DND-41 (cell line): ENCODE measurements around the gene OR6A2.

Experiments
- ATAC-seq: fragments of 200-7000 bp; cut with Tn5 transposase; 3 replicates; pipeline ENCODE4 v1.9.1; 2021; ENCODE audit warnings: low read depth; ENCODE audit not compliant: insufficient read depth
- DNase-seq: peaks from one replicate; pipeline ENCODE4 v3.0.0-alpha.2; 2020
- H2AFZ ChIP-seq: 2 replicates; pipeline ENCODE4 v1.6.0; 2012; ENCODE audit warnings: low read depth, low read length
- H3K27ac ChIP-seq: 2 replicates; pipeline ENCODE4 v1.5.1; 2012; ENCODE audit warnings: low read length, inconsistent platforms
- H3K27me3 ChIP-seq: fragments of 200-600 bp; sonication (generic); 2 replicates; pipeline ENCODE4 v1.6.0; 2012; ENCODE audit warnings: low read length, mild to moderate bottlenecking, inconsistent platforms; ENCODE audit not compliant: insufficient read depth, poor library complexity
- H3K36me3 ChIP-seq: 2 replicates; pipeline ENCODE4 v1.5.1; 2012; ENCODE audit warnings: low read length, inconsistent platforms; ENCODE audit not compliant: insufficient read depth
- H3K4me1 ChIP-seq: 2 replicates; pipeline ENCODE4 v1.5.1; 2012; ENCODE audit warnings: mild to moderate bottlenecking, low read length; ENCODE audit not compliant: insufficient read depth
- H3K4me2 ChIP-seq: 2 replicates; pipeline ENCODE4 v1.6.0; 2012; ENCODE audit warnings: mild to moderate bottlenecking, moderate library complexity, low read length, inconsistent platforms; ENCODE audit not compliant: insufficient read depth
- H3K4me3 ChIP-seq, 2 experiments: fragments of 200-600 bp in 1 of 2; shearing (Covaris generic) in 1 of 2; 2 replicates each; pipeline ENCODE4 v1.5.1; 2012 to 2016; ENCODE audit warnings: inconsistent platforms in 2 of 2, low read length in 2 of 2, mild to moderate bottlenecking in 2 of 2, low read depth in 1 of 2, moderate library complexity in 1 of 2
- H3K79me2 ChIP-seq: 2 replicates; pipeline ENCODE4 v1.6.0; 2012; ENCODE audit warnings: low read length, inconsistent platforms; ENCODE audit not compliant: insufficient read depth
- H3K9ac ChIP-seq: 2 replicates; pipeline ENCODE4 v1.6.0; 2012; ENCODE audit warnings: low read depth, mild to moderate bottlenecking, inconsistent platforms, low read length, moderate library complexity
- H3K9me3 ChIP-seq: 2 replicates; pipeline ENCODE4 v1.5.1; 2012; ENCODE audit warnings: low read length, moderate library complexity, mild to moderate bottlenecking, inconsistent platforms; ENCODE audit not compliant: insufficient read depth, severe bottlenecking
- H4K20me1 ChIP-seq: 2 replicates; pipeline ENCODE4 v1.6.0; 2012; ENCODE audit warnings: low read length; ENCODE audit not compliant: insufficient read depth
- EZH2 ChIP-seq: IDR thresholded peaks from 3 replicates; pipeline ENCODE4 v1.6.1; 2012; ENCODE audit warnings: borderline replicate concordance, low read depth, mild to moderate bottlenecking, moderate library complexity, low read length, inconsistent platforms; ENCODE audit not compliant: severe bottlenecking
- TF ChIP-seq, protein P1 (sequence below): IDR thresholded peaks from 2 replicates; pipeline ENCODE4 v1.5.1; 2012; ENCODE audit warnings: borderline replicate concordance, low read length, moderate library complexity, mild to moderate bottlenecking; ENCODE audit not compliant: poor library complexity, severe bottlenecking; ENCODE audit errors: extremely low read depth

Gene OR6A2

DNA sequence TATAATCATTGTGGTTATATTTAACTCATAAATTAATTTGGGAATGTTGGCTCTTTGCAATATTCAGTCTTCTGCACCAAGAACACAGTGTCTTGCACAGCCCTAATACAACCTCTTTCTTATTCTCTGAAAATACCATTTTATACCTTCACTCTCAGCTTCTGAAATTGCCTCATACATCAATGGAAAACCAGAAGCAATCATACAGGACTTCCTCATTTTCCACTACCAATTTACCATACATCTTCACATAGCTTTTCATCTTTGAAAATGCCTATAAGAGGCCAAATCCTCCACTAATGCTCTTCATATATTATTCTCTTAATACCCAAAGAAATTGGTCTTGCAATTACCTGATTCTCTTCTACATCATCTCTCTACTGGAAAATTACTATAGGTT, 21.0 kb downstream of the OR6A2 start:
- Histone ChIP-seq H3K9me3 (no peaks in the 10 kb centered on the region), H4K20me1 (no peaks in the 10 kb centered on the region), H3K36me3 (no peaks in the 10 kb centered on the region), H3K9ac (no peak overlapping the region), H3K4me2 (no peak overlapping the region), H3K27ac (no peak overlapping the region), H3K4me1 (no peaks in the 10 kb centered on the region), H3K4me3 (no peak overlapping the region), H2AFZ (no peak overlapping the region), H3K79me2 (no peaks in the 10 kb centered on the region), H3K27me3 (no peaks in the 10 kb centered on the region)
- TF ChIP-seq EZH2 = no peak
- TF ChIP-seq, protein P1, sequence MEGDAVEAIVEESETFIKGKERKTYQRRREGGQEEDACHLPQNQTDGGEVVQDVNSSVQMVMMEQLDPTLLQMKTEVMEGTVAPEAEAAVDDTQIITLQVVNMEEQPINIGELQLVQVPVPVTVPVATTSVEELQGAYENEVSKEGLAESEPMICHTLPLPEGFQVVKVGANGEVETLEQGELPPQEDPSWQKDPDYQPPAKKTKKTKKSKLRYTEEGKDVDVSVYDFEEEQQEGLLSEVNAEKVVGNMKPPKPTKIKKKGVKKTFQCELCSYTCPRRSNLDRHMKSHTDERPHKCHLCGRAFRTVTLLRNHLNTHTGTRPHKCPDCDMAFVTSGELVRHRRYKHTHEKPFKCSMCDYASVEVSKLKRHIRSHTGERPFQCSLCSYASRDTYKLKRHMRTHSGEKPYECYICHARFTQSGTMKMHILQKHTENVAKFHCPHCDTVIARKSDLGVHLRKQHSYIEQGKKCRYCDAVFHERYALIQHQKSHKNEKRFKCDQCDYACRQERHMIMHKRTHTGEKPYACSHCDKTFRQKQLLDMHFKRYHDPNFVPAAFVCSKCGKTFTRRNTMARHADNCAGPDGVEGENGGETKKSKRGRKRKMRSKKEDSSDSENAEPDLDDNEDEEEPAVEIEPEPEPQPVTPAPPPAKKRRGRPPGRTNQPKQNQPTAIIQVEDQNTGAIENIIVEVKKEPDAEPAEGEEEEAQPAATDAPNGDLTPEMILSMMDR = no peak
- ATAC-seq (no peak), DNase-seq (no peak)

- no peak for TF ChIP-seq EZH2
- TF ChIP-seq, protein P1 = no peak
- H3K9me3 ChIP-seq = no peaks in the 10 kb centered on the region
- H3K4me2 ChIP-seq = no peak within 1 kb of the TSS
- H3K27me3 ChIP-seq = no peaks in the 10 kb centered on the region
- DNase-seq (no peak), ATAC-seq (no peak)
- H3K27ac ChIP-seq = no peak within 1 kb of the TSS
- no peaks in the 10 kb centered on the region for H3K79me2 ChIP-seq
- no peak within 1 kb of the TSS for H2AFZ ChIP-seq
- H3K36me3 ChIP-seq = no peaks in the 10 kb centered on the region
- H3K9ac ChIP-seq = no peak within 1 kb of the TSS
- no peaks in the 10 kb centered on the region for H4K20me1 ChIP-seq
- no peak within 1 kb of the TSS for H3K4me3 ChIP-seq
- H3K4me1 ChIP-seq = no peaks in the 10 kb centered on the region
Observed at GRCh38 chr11:6771926-6772893, 27.3 kb downstream of the OR6A2 start, which contains the start of gene OR2AG2. OR2AG2 (minus strand) TSS chr11:6771976; CDS start chr11:6768957, 3,019 bp downstream.

- H3K4me1 ChIP-seq = no peaks in the 10 kb centered on the region
- no peak overlapping the region for H2AFZ ChIP-seq
- H3K4me3 ChIP-seq = no peak overlapping the region
- H4K20me1 ChIP-seq = no peaks in the 10 kb centered on the region
- no peak overlapping the region for H3K9ac ChIP-seq
- H3K4me2 ChIP-seq = no peak overlapping the region
- ATAC-seq (peak; percentile 97), DNase-seq (peak; percentile 74)
- no peak for TF ChIP-seq EZH2
- TF ChIP-seq, protein P1 = peak; percentile 83
- H3K27me3 ChIP-seq = no peaks in the 10 kb centered on the region
- no peaks in the 10 kb centered on the region for H3K36me3 ChIP-seq
- H3K79me2 ChIP-seq = no peaks in the 10 kb centered on the region
- H3K27ac ChIP-seq = no peak overlapping the region
- no peaks in the 10 kb centered on the region for H3K9me3 ChIP-seq
Observed at GRCh38 chr11:6757373-6757967, 42.0 kb downstream of the OR6A2 start.
